H9 (cell line): ENCODE data around the gene SLCO2A1. TPM values are rescaled to one million over a fixed set of nuclear protein-coding genes. Genes with fewer than 3 reads are reported as not detected.

Source experiments
- DNase-seq: peaks from one replicate; pipeline ENCODE4 v3.0.0-alpha.2; 2017
- H2AFZ ChIP-seq: one replicate; pipeline ENCODE4 v1.6.1; 2013; ENCODE audit warnings: mild to moderate bottlenecking, low read length, control low read depth, moderate library complexity
- H2AK5ac ChIP-seq: 2 replicates; pipeline ENCODE4 v1.6.1; 2013; ENCODE audit warnings: low read length, control low read depth, mixed read lengths; ENCODE audit not compliant: insufficient read length
- H2BK120ac ChIP-seq: one replicate; pipeline ENCODE4 v1.6.1; 2013; ENCODE audit warnings: low read depth, mild to moderate bottlenecking, low read length, control low read depth, inconsistent platforms; ENCODE audit not compliant: poor library complexity, severe bottlenecking
- H2BK12ac ChIP-seq: 2 replicates; pipeline ENCODE4 v1.6.1; 2013; ENCODE audit warnings: low read length, control low read depth, mixed read lengths, low read depth; ENCODE audit not compliant: insufficient read length
- H2BK15ac ChIP-seq: 2 replicates; pipeline ENCODE4 v1.6.1; 2013; ENCODE audit warnings: low read depth, low read length, control low read depth
- H2BK20ac ChIP-seq: one replicate; pipeline ENCODE4 v1.6.1; 2013; ENCODE audit warnings: low read depth, mild to moderate bottlenecking, low read length, control low read depth, inconsistent platforms; ENCODE audit not compliant: poor library complexity, severe bottlenecking
- H2BK5ac ChIP-seq: 2 replicates; pipeline ENCODE4 v1.6.1; 2013; ENCODE audit warnings: low read length, control low read depth, mixed read lengths; ENCODE audit not compliant: insufficient read length
- H3K14ac ChIP-seq: 2 replicates; pipeline ENCODE4 v1.6.1; 2013; ENCODE audit warnings: low read length, control low read depth; ENCODE audit not compliant: insufficient read depth
- H3K18ac ChIP-seq: 2 replicates; pipeline ENCODE4 v1.6.1; 2013; ENCODE audit warnings: low read depth, mild to moderate bottlenecking, mixed read lengths, low read length, control low read depth; ENCODE audit not compliant: insufficient read length
- H3K23ac ChIP-seq: 2 replicates; pipeline ENCODE4 v1.6.1; 2013; ENCODE audit warnings: low read length, control low read depth, mixed read lengths, low read depth; ENCODE audit not compliant: insufficient read length
- H3K23me2 ChIP-seq: 2 replicates; pipeline ENCODE4 v1.6.1; 2013; ENCODE audit warnings: low read depth, mild to moderate bottlenecking, mixed read lengths, low read length, control low read depth; ENCODE audit not compliant: insufficient read length, poor library complexity, severe bottlenecking
- H3K27ac ChIP-seq: 2 replicates; pipeline ENCODE4 v1.5.1; 2013; ENCODE audit warnings: low read length, control low read depth, mixed read lengths, low read depth; ENCODE audit not compliant: insufficient read length
- H3K27me3 ChIP-seq: 2 replicates; pipeline ENCODE4 v1.6.1; 2013; ENCODE audit warnings: low read length, control low read depth, inconsistent platforms; ENCODE audit not compliant: insufficient read depth
- H3K4ac ChIP-seq: 2 replicates; pipeline ENCODE4 v1.6.1; 2013; ENCODE audit warnings: low read depth, mild to moderate bottlenecking, control low read depth, inconsistent platforms, low read length, moderate library complexity
- H3K4me1 ChIP-seq: 2 replicates; pipeline ENCODE4 v1.6.1; 2013; ENCODE audit warnings: low read length, control low read depth, inconsistent platforms; ENCODE audit not compliant: insufficient read depth
- H3K4me2 ChIP-seq: 2 replicates; pipeline ENCODE4 v1.6.1; 2013; ENCODE audit warnings: low read length, control low read depth, mixed read lengths; ENCODE audit not compliant: insufficient read length, insufficient read depth
- H3K56ac ChIP-seq: 2 replicates; pipeline ENCODE4 v1.6.1; 2013; ENCODE audit warnings: low read depth, mild to moderate bottlenecking, mixed read lengths, low read length, control low read depth; ENCODE audit not compliant: insufficient read length
- H3K79me1 ChIP-seq: 2 replicates; pipeline ENCODE4 v1.6.1; 2013; ENCODE audit warnings: low read depth, mild to moderate bottlenecking, moderate library complexity, low read length, control low read depth, inconsistent platforms; ENCODE audit not compliant: insufficient read depth, poor library complexity, severe bottlenecking
- H3K79me2 ChIP-seq: 2 replicates; pipeline ENCODE4 v1.6.1; 2013; ENCODE audit warnings: low read length, control low read depth, inconsistent platforms; ENCODE audit not compliant: insufficient read depth
- H3K9ac ChIP-seq: 2 replicates; pipeline ENCODE4 v1.6.1; 2013; ENCODE audit warnings: low read length, control low read depth, mixed read lengths; ENCODE audit not compliant: insufficient read length; ENCODE audit errors: extremely low read depth
- H3K9me3 ChIP-seq: one replicate; pipeline ENCODE4 v1.6.1; 2013; ENCODE audit warnings: low read depth, low read length, inconsistent platforms; ENCODE audit not compliant: control insufficient read depth
- H3T11ph ChIP-seq: one replicate; pipeline ENCODE4 v1.6.1; 2013; ENCODE audit warnings: mild to moderate bottlenecking, low read length, control low read depth, inconsistent platforms
- H4K20me1 ChIP-seq: one replicate; pipeline ENCODE4 v1.6.1; 2013; ENCODE audit not compliant: control insufficient read depth, insufficient read length, insufficient read depth
- H4K5ac ChIP-seq: 2 replicates; pipeline ENCODE4 v1.6.1; 2013; ENCODE audit warnings: low read depth, mild to moderate bottlenecking, mixed read lengths, low read length, control low read depth; ENCODE audit not compliant: insufficient read length
- H4K8ac ChIP-seq: replicated peaks from 2 replicates; pipeline ENCODE4 v1.6.1; 2013; ENCODE audit warnings: low read length, control low read depth, mixed read lengths, low read depth; ENCODE audit not compliant: insufficient read length
- H4K91ac ChIP-seq: 2 replicates; pipeline ENCODE4 v1.6.1; 2013; ENCODE audit warnings: low read depth, mild to moderate bottlenecking, moderate library complexity, mixed read lengths, low read length, control low read depth; ENCODE audit not compliant: insufficient read length
- H3K27ac Mint-ChIP-seq, 3 experiments: 2 replicates in 2 of 3; 3 replicates in 1 of 3; pipeline ENCODE4 v1.8.0; 2020 to 2021; ENCODE audit warnings: mixed read lengths in 3 of 3, mild to moderate bottlenecking in 1 of 3, moderate library complexity in 1 of 3
- H3K27me3 Mint-ChIP-seq: 2 replicates; pipeline ENCODE4 v1.8.0; 2021; ENCODE audit warnings: low read depth, mild to moderate bottlenecking, moderate library complexity, mixed read lengths
- H3K36me3 Mint-ChIP-seq, 3 experiments: 2 replicates in 2 of 3; 3 replicates in 1 of 3; pipeline ENCODE4 v1.8.0; 2020 to 2021; ENCODE audit warnings: low read depth in 3 of 3, mixed read lengths in 3 of 3; ENCODE audit not compliant: insufficient read depth in 1 of 3
- H3K4me1 Mint-ChIP-seq, 2 experiments: 2 replicates each; pipeline ENCODE4 v1.8.0; 2020; ENCODE audit warnings: mixed read lengths in 2 of 2
- H3K4me3 Mint-ChIP-seq, 2 experiments: 2 replicates in 1 of 2; 3 replicates in 1 of 2; pipeline ENCODE4 v1.8.0; 2020 to 2021; ENCODE audit warnings: mild to moderate bottlenecking in 2 of 2, mixed read lengths in 2 of 2, moderate library complexity in 1 of 2
- H3K9me3 Mint-ChIP-seq, 2 experiments: 2 replicates in 1 of 2; 3 replicates in 1 of 2; pipeline ENCODE4 v1.8.0; 2020; ENCODE audit warnings: mild to moderate bottlenecking in 2 of 2, mixed read lengths in 2 of 2, moderate library complexity in 1 of 2
- WGBS: extraction: QIAGEN DNeasy Blood & Tissue Kit; methylation state at CpG from one replicate; pipeline ENCODE4 v1.1.7; 2013; ENCODE audit warnings: missing lambda C conversion rate, low lambda C conversion rate, mixed read lengths; ENCODE audit not compliant: insufficient read length; ENCODE audit errors: extremely low coverage; 5-methylcytosine and 5-hydroxymethylcytosine counted together
- total RNA-seq: library from RNA; stranded (reverse); gene quantifications from 2 replicates; pipeline ENCODE4 v1.2.1, GENCODE V29; 2021
- TF ChIP-seq, protein P1 (sequence below): fragments of 200-600 bp; sonication (generic); conservative IDR thresholded peaks from 3 replicates; pipeline ENCODE4 v1.8.0; 2021; ENCODE audit warnings: antibody characterized with exemption, mild to moderate bottlenecking

SLCO2A1 gene
- total RNA-seq, 1 experiment from 2014 or later: 0.98 TPM

DNA sequence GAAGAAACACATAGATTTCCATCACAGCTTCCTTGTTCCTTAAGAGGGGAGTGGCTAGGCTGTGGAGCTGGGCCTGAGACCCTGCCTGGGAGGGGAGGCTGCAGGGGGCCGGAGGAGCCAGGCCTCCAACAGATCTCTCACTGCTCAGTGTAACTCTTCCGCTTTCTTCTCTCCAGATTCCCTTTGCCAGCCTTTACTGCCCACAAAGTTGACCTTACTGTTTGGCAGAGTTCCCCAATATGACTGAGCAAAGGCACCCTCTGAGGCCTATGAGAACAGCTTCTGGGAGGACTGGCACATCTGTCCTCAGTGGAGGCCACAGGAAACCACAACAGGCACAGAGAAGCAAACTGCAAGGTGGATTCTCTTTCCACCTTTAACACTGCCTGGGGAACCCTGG lies 38.1 kb downstream of the SLCO2A1 start:
- no peak overlapping the region for H3T11ph ChIP-seq
- TF ChIP-seq, protein P1, sequence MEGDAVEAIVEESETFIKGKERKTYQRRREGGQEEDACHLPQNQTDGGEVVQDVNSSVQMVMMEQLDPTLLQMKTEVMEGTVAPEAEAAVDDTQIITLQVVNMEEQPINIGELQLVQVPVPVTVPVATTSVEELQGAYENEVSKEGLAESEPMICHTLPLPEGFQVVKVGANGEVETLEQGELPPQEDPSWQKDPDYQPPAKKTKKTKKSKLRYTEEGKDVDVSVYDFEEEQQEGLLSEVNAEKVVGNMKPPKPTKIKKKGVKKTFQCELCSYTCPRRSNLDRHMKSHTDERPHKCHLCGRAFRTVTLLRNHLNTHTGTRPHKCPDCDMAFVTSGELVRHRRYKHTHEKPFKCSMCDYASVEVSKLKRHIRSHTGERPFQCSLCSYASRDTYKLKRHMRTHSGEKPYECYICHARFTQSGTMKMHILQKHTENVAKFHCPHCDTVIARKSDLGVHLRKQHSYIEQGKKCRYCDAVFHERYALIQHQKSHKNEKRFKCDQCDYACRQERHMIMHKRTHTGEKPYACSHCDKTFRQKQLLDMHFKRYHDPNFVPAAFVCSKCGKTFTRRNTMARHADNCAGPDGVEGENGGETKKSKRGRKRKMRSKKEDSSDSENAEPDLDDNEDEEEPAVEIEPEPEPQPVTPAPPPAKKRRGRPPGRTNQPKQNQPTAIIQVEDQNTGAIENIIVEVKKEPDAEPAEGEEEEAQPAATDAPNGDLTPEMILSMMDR: no peak
- no peak overlapping the region for H4K5ac ChIP-seq
- no peak overlapping the region for H3K4ac ChIP-seq
- H3K4me1 Mint-ChIP-seq: peaks cover 42 to 53% of the 10 kb centered on the region in 2 experiments
- H3K18ac ChIP-seq: no peak overlapping the region
- H3K56ac ChIP-seq: no peak overlapping the region
- H2AFZ ChIP-seq: no peak overlapping the region
- DNase-seq: peak; percentile 10
- no peak overlapping the region for H3K23ac ChIP-seq
- H4K91ac ChIP-seq: no peak overlapping the region
- no peak overlapping the region for H2BK120ac ChIP-seq
- no peak overlapping the region for H3K27ac Mint-ChIP-seq
- no peaks in the 10 kb centered on the region for H3K27me3 ChIP-seq
- H4K20me1 ChIP-seq: no peaks in the 10 kb centered on the region
- H3K4me2 ChIP-seq: no peak overlapping the region
- H3K4me1 ChIP-seq: peaks cover 18% of the 10 kb centered on the region; the same call in 1 of the 2 replicates
- no peaks in the 10 kb centered on the region for H3K79me2 ChIP-seq
- no peak overlapping the region for H2BK20ac ChIP-seq
- H3K27ac ChIP-seq: no peak overlapping the region
- H4K8ac ChIP-seq: no peak overlapping the region
- H2AK5ac ChIP-seq: no peak overlapping the region
- H2BK12ac ChIP-seq: no peak overlapping the region
- no peak overlapping the region for H3K9ac ChIP-seq
- peaks cover 3% of the 10 kb centered on the region for H3K23me2 ChIP-seq
- H3K79me1 ChIP-seq: no peaks in the 10 kb centered on the region
- H2BK15ac ChIP-seq: no peak overlapping the region
- H3K9me3 Mint-ChIP-seq: no peaks in the 10 kb centered on the region
- H3K36me3 Mint-ChIP-seq: peaks cover 0 to 3% (median 0%) of the 10 kb centered on the region in 3 experiments; a peak in 1 of 7 replicates
- H3K4me3 Mint-ChIP-seq: no peak overlapping the region
- no peak overlapping the region for H3K14ac ChIP-seq
- no peaks in the 10 kb centered on the region for H3K9me3 ChIP-seq
- H3K27me3 Mint-ChIP-seq: peaks cover 24% of the 10 kb centered on the region
- H2BK5ac ChIP-seq: no peak overlapping the region
- no CpG with 5 or more reads among the region's 2 CpGs for WGBS
